Esophagus squamous epithelium (tissue), 5 donors: ENCODE data around the gene F2RL1. TPM values are rescaled to one million over a fixed set of nuclear protein-coding genes. Genes with fewer than 3 reads are reported as not detected.

Experiments used
- DNase-seq: peaks from one replicate; lab custom pipeline; 2025; lab: John Stamatoyannopoulos, UW
- H3K27ac ChIP-seq, 4 donors: fragments of 200-600 bp; sonication (generic); one replicate each; pipeline ENCODE4 v1.5.1; 2016 to 2019; ENCODE audit warnings: mild to moderate bottlenecking in 1 of 4
- H3K27me3 ChIP-seq, 4 donors: fragments of 200-600 bp; sonication (generic); 1 replicate in 3 of 4; 2 replicates in 1 of 4; pipeline versions ENCODE4 v1.5.1 to v1.6.0; 2017 to 2021; ENCODE audit warnings: antibody characterized with exemption in 1 of 4
- H3K36me3 ChIP-seq, 3 donors: fragments of 200-600 bp; sonication (generic); one replicate each; pipeline ENCODE4 v1.5.1; 2016 to 2019
- H3K4me1 ChIP-seq, 3 donors: fragments of 200-600 bp; sonication (generic); one replicate each; pipeline ENCODE4 v1.5.1; 2017 to 2019
- H3K4me3 ChIP-seq, 4 donors: fragments of 200-600 bp; sonication (generic); 1 replicate in 3 of 4; 2 replicates in 1 of 4; pipeline ENCODE4 v1.5.1; 2016 to 2019; ENCODE audit warnings: mild to moderate bottlenecking in 2 of 4, moderate library complexity in 1 of 4
- H3K9me3 ChIP-seq, 3 donors: fragments of 200-600 bp; sonication (generic); one replicate each; pipeline ENCODE4 v1.5.1; 2016 to 2019
- POLR2A ChIP-seq, 4 donors: fragments of 450-650 bp; IDR thresholded peaks; one replicate each; pipeline ENCODE4 v1.6.1; 2017; ENCODE audit warnings: antibody characterized with exemption in 4 of 4, mild to moderate bottlenecking in 4 of 4, moderate library complexity in 3 of 4
- WGBS, 2 donors: methylation state at CpG; one replicate each; pipeline ENCODE4 v1.1.5; 2018; 5-methylcytosine and 5-hydroxymethylcytosine counted together
- intact Hi-C: fragments of 100-400 bp; cut with DNase I; formaldehyde crosslinking; loops from one replicate; pipeline ENCODE4 v1.15.0; 2022
- total RNA-seq, 4 donors: library from RNA; depleted of rRNA; stranded (reverse); fragments of >200 nt; gene quantifications; one replicate each; pipeline ENCODE4 v1.1.0, GENCODE V29; 2016
- TF ChIP-seq, protein P1 (sequence below), 6 experiments: fragments of 450-650 bp in 4 of 6; fragments of 200-600 bp in 2 of 6; sonication (generic) in 2 of 6; IDR thresholded peaks; one replicate each; pipeline ENCODE4 v1.5.1; 2016 to 2019; ENCODE audit warnings: antibody characterized with exemption in 6 of 6, mild to moderate bottlenecking in 4 of 6, moderate library complexity in 4 of 6
- donor health status: DM: yes; HTN: yes; CAD: no.

The F2RL1 gene
- total RNA-seq, 4 donors from 2014 or later, result 9.0 to 15.8 (median 11.8) TPM

DNA sequence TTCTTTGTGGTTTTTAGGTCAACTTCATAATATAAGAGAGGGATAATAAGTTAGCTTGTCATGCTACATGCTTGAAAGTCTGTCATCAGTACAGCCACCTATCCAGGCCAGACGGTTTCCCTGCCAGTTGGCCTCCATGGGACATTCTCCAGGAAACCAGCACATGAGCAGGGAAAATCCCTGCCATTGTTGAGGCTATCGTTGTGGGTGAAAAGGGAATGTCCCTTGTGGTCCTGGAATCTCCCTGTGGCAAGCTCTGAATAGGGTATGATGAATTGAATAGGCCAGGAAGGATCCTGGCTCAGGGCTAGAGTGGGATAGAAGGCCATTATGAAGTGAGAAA lies 12.3 kb downstream of the F2RL1 start:
- TF ChIP-seq, protein P1, sequence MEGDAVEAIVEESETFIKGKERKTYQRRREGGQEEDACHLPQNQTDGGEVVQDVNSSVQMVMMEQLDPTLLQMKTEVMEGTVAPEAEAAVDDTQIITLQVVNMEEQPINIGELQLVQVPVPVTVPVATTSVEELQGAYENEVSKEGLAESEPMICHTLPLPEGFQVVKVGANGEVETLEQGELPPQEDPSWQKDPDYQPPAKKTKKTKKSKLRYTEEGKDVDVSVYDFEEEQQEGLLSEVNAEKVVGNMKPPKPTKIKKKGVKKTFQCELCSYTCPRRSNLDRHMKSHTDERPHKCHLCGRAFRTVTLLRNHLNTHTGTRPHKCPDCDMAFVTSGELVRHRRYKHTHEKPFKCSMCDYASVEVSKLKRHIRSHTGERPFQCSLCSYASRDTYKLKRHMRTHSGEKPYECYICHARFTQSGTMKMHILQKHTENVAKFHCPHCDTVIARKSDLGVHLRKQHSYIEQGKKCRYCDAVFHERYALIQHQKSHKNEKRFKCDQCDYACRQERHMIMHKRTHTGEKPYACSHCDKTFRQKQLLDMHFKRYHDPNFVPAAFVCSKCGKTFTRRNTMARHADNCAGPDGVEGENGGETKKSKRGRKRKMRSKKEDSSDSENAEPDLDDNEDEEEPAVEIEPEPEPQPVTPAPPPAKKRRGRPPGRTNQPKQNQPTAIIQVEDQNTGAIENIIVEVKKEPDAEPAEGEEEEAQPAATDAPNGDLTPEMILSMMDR (IDR thresholded peaks at IDR 0.05), result no peak
- no peak for TF ChIP-seq POLR2A (IDR thresholded peaks at IDR 0.05)
- 10 to 15% methylated on average over 2 of the region's 2 CpGs for WGBS, 2 donors
- Histone ChIP-seq H3K27me3 (no peaks in the 10 kb centered on the region), H3K4me1 (no peaks in the 10 kb centered on the region), H3K36me3 (peaks cover 0 to 19% (median 0%) of the 10 kb centered on the region in 3 donors), H3K27ac (no peak overlapping the region), H3K4me3 (no peak overlapping the region), H3K9me3 (no peaks in the 10 kb centered on the region)
- no peak for DNase-seq
- intact Hi-C loops, result no loop called here

DNA sequence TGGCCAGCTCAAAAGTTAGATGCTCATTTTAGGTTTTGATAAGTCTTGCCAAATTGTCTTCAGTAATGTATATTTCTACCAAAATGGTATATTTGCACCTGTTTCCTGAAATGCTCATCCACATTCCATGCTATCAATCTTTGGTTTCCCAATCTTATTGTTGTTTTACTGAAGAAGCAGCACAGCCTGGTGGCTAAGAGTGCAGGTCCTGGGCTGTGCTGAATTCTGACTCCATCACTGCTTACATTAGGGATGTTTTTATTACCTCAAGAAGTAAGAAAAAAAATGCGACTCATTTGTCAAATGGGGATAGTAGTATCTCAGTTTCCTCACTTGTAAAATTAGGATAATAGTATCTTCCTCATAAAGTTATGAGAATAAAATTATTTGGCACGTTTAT lies 17.4 kb downstream of the F2RL1 start:
- no peak for DNase-seq
- H3K27me3 ChIP-seq, result peaks cover 0 to 7% (median 0%) of the 10 kb centered on the region in 4 donors
- no peaks in the 10 kb centered on the region for H3K4me1 ChIP-seq
- H3K36me3 ChIP-seq, result peaks cover 0 to 19% (median 0%) of the 10 kb centered on the region in 3 donors
- WGBS, 2 donors, result 67 to 83% methylated on average over 2 of the region's 2 CpGs
- H3K27ac ChIP-seq, result no peak overlapping the region
- no peak overlapping the region for H3K4me3 ChIP-seq
- TF ChIP-seq, protein P1 (IDR thresholded peaks at IDR 0.05), result no peak
- no peak for TF ChIP-seq POLR2A (IDR thresholded peaks at IDR 0.05)
- no peaks in the 10 kb centered on the region for H3K9me3 ChIP-seq
- intact Hi-C loops, result no loop called here

DNA sequence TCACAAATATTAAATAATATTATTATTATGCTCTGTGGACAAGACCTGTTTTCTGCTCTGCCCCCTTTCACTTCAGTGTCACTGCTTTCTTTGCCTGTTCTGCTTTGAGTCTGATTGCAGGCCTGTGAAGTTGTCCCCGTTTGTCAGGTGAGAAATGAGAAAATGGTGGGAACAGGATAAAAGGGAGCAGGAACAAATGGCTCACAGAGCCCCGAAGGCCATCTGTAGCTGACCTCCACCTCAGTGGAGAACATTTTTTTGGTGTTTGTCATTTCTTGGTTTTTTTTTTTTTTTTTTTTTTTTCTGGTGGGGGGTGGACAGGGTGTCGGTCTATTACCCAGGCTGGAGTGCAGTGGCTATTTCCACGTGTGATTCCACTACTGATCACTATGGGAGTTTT lies 17.8 kb downstream of the F2RL1 start:
- Histone ChIP-seq H3K27me3 (peaks cover 0 to 7% (median 0%) of the 10 kb centered on the region in 4 donors), H3K27ac (no peak overlapping the region), H3K4me3 (no peak overlapping the region), H3K4me1 (no peaks in the 10 kb centered on the region), H3K9me3 (no peaks in the 10 kb centered on the region), H3K36me3 (peaks cover 0 to 19% (median 0%) of the 10 kb centered on the region in 3 donors)
- no peak for DNase-seq
- no peak for TF ChIP-seq POLR2A (IDR thresholded peaks at IDR 0.05)
- TF ChIP-seq, protein P1 (IDR thresholded peaks at IDR 0.05), result no peak
- WGBS, 2 donors, result 77 to 88% methylated on average over 2 to 4 of the region's 4 CpGs
- intact Hi-C loops, result no loop called here

DNA sequence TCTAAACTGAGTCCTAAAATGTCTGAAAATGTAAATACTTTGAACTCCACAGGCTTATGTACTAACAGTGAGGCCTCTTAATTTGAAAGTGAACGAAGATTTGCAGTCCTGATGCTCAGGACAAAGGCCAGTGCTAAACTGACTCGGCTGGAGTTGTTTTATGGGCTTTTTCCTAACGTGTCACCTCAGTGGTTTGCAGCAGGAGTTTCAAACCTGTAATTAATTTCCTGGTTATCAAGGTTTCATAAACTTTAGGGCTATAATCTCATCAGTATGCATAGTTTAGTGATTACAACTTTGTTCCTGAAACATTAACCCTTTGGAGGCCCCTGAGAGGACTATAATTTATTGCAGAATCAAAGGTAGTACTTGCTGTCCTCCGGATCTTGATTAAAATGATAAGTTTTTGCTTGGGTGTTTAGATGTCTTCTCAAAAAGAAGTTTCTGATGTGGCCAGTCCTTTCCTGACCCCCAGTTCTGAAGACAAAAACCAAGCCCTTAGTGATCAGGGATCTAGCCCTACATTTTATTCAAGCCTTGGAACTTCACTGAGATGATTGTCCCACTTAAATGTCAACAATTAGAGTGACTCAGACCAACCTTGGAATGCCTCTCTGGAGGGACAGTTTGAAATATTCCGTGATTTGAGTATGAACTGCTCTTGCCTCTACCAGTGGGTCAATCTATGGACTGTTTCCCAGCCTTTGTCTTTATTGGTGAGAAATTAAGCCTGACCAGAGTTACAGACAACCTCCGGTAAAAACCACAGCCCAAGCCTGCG lies 19.8 kb downstream of the F2RL1 start:
- H3K27ac ChIP-seq, result no peak overlapping the region
- DNase-seq, result no peak
- intact Hi-C loops, result no loop called here
- no peaks in the 10 kb centered on the region for H3K4me1 ChIP-seq
- no peaks in the 10 kb centered on the region for H3K9me3 ChIP-seq
- H3K36me3 ChIP-seq, result peaks cover 0 to 9% (median 0%) of the 10 kb centered on the region in 3 donors
- 67 to 77% methylated on average over 6 to 7 of the region's 7 CpGs for WGBS, 2 donors
- H3K27me3 ChIP-seq, result peaks cover 0 to 20% (median 0%) of the 10 kb centered on the region in 4 donors
- TF ChIP-seq POLR2A (IDR thresholded peaks at IDR 0.05), result no peak
- TF ChIP-seq, protein P1 (IDR thresholded peaks at IDR 0.05), result no peak
- no peak overlapping the region for H3K4me3 ChIP-seq

DNA sequence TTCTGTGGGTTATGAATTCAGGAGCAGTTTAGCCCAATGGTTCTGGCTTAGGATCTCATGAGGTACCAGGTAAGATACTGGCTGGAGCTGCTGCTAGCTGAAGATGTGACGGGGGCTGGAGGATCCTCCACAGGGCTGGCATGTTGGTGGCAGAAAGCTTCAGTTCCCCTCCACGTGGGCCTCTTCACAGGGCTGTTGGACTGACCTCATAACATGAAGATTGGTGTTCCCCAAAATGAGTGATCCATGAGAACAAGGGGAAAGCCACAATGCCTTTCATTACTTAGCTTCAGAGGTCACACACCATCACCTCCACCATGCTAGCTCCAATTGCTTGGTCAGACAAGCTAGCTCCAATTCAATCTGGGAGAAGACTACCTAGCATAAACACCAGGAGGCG lies 22.5 kb downstream of the F2RL1 start:
- WGBS, 2 donors, result 68% methylated on average over 3 of the region's 3 CpGs
- intact Hi-C loops, result no loop called here
- no peak overlapping the region for H3K4me3 ChIP-seq
- H3K4me1 ChIP-seq, result peaks cover 0 to 11% (median 0%) of the 10 kb centered on the region in 3 donors
- no peak for DNase-seq
- H3K27me3 ChIP-seq, result peaks cover 0 to 30% (median 0%) of the 10 kb centered on the region in 4 donors
- no peaks in the 10 kb centered on the region for H3K36me3 ChIP-seq
- no peaks in the 10 kb centered on the region for H3K9me3 ChIP-seq
- no peak overlapping the region for H3K27ac ChIP-seq
- TF ChIP-seq, protein P1 (IDR thresholded peaks at IDR 0.05), result no peak
- TF ChIP-seq POLR2A (IDR thresholded peaks at IDR 0.05), result no peak
